GM19438 (cell line): Measurements from ENCODE around the gene B3GALNT1.

Experiments
- ATAC-seq: cut with Tn5 transposase; IDR thresholded peaks from one replicate; pipeline ENCODE4 v1.9.1; 2021; ENCODE audit warnings: low read depth; ENCODE audit not compliant: unreplicated experiment

Gene B3GALNT1, protein sequence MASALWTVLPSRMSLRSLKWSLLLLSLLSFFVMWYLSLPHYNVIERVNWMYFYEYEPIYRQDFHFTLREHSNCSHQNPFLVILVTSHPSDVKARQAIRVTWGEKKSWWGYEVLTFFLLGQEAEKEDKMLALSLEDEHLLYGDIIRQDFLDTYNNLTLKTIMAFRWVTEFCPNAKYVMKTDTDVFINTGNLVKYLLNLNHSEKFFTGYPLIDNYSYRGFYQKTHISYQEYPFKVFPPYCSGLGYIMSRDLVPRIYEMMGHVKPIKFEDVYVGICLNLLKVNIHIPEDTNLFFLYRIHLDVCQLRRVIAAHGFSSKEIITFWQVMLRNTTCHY

GRCh38 chr3:161104561-161105551, at the start of gene B3GALNT1:
TSS of gene B3GALNT1 (minus strand) at chr3:161105349. CDS start at chr3:161086754, 18,595 bp downstream.
- peak; percentile 86 for ATAC-seq

DNA sequence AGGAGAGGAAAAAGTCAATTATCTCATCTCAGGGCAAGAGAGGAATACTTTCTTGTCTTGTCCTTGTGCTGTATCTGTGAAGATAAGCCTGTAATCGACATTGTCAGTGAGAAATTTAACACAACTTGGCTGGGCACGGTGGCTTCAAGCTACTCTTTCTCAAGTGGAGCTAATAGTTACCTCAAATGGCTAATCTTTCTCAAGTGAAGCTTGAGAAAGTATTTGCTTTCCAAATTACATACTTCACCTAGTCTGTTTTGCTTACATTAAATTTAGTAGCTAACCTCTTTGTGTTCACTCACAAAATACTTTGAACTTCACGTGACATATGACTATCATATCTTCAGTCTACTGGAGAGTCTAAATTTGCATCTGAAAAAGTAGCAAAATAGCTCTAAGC, 48.3 kb upstream of the B3GALNT1 start:
- ATAC-seq = no peak

DNA sequence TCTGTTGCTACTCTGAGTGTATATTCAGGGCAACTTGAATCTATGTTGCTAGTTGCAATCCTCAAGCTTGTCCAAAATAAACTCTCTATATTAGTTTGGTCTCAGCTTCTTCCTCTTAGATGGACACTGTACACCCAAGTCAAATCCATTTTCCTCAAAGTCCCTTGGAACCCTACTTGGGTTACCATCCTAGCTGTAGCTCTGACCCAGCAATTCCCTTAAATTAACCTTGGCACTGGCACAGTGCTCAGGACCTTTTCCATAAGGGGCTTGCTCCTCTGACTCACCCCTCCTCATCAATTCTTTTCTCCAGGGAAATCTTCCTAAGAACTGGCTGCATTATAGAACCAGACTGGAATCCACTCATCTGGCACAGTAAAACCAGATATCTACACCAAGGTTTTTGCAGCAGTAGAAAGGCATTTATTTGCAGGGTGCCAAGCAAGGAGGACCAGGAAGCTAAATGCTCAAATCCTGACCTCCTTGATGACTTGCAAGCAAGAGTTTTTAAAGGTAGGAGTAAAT, 44.9 kb upstream of the B3GALNT1 start:
- ATAC-seq = no peak

GRCh38 chr3:161149529-161149928, 44.4 kb upstream of the B3GALNT1 start:
- ATAC-seq = no peak

DNA sequence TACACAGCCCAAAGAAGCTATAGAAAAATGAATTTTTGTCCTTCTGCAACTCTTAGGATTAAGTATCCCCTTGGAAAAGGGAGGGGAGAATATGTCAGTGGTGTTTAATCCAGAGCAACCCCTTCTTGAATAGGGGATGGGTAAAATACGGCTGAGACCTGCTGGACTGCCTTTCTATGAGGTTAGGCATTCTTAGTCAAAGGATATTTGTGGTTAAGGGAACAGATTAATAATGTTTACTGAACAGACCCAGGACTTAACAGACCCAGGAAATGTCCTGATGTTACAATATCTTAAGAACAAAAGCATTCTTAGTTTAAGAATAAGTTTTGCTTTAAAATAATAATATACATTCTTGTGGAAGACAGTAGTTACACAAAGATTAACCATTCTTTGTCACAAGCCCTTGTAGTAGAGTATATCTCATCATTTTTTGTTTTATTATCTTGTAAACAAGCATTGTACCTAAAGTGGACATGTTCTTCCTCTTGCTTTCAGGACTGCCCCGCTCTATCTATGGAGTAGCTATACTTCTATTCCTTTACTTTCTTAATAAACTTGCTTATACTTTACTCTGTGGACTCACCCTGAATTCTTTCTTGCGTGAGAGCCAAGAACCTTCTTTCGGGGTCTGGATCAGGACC, 43.8 kb upstream of the B3GALNT1 start:
- ATAC-seq = no peak

GRCh38 chr3:161142486-161142885, 37.3 kb upstream of the B3GALNT1 start:
- ATAC-seq = no peak

DNA sequence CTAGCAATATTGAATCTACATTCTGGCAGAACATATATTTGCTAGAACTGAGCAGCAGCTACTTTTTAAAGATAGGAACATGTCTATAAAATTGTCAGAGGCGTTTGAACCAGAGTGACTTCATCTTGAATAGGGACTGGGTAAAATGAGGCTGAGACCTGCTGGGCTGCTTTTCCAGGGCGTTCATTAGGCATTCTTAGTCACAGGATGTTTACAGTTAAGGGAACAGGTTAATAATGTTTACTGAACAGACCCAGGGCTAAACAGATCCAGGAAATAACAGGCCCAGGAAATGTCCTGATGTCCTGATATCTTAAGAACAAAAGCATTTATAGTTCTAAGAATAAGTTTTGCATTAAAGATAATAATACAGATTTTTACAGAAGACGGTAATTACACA, 34.5 kb upstream of the B3GALNT1 start:
- ATAC-seq = no peak

- ATAC-seq = no peak
These were observed 32.1 kb upstream of the B3GALNT1 start for GRCh38 chr3:161137260-161137659.

DNA sequence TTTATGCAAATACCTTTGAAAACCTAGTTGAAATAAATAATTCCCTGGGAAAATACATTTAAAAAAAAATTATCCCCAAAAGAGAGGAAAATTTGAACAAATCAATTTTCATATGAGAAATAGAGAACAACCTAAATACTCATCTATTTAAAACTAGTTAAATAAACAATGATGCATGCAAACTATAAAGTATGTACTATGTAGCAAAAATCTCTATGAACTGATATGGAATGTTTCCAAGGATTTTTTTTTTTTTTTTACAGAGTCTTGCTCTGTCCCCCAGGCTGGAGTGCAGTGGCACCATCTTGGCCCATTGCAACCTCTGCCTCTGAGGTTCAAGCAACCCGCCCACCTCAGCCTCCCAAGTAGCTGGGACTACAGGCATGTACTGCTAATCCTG, 27.2 kb upstream of the B3GALNT1 start:
- ATAC-seq = no peak

GRCh38 chr3:161126495-161126894, 21.3 kb upstream of the B3GALNT1 start:
- ATAC-seq = no peak

DNA sequence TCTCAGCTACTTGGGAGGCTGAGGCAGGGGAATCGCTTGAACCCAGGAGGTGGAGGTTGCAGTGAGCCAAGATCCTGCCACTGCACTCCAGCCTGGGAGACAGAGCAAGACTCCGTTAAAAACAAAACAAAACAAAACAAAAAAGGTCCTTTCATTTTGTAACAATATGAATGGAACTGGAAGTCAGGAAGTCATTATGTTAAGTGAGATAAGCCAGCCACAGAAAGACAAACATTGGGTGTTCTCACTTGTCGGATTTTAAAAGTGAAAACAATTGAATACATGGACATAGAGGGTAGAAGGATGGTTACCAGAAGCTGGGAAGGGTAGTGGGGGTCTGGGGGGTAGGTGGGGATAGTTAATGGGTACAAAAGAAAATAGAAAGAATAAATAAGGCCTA, 12.5 kb upstream of the B3GALNT1 start:
- no peak for ATAC-seq

DNA sequence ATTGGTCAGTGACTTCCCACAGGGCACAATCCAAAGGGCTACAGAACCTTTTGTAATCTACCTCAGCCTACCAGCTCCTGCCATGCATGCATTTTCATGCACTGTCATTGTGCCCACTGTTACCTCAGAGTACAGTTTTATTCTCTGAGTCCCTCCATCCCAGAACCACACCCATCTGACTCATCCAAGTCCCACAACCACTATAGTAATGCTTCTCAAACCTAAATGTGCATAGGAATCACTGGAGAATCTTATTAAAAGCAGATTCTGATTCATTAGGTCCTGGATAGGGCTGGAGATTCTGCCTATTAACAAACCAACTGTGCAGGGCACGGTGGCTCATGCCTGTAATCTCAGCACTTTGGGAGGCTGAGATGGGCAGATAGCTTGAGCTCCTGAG, 3.7 kb upstream of the B3GALNT1 start:
- no peak for ATAC-seq

DNA sequence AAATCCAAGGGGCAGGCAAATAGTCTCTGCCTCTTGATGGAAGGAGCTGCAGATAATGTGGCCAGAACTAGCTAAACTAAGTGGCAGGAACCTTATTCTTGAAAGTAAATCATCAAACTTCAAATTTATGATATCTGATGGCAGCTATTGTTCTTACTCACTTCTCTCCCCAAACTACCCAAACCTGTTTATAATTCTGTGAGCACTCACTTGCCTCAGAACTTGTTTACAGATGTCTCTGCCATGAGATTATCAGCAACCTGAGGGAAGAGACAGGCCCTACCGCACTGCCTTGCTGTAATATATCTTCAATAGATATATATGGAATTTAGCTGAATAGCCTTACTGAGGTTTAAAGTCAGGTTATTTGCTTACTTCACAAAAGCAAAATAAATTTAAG, 2.2 kb upstream of the B3GALNT1 start:
- no peak for ATAC-seq

DNA sequence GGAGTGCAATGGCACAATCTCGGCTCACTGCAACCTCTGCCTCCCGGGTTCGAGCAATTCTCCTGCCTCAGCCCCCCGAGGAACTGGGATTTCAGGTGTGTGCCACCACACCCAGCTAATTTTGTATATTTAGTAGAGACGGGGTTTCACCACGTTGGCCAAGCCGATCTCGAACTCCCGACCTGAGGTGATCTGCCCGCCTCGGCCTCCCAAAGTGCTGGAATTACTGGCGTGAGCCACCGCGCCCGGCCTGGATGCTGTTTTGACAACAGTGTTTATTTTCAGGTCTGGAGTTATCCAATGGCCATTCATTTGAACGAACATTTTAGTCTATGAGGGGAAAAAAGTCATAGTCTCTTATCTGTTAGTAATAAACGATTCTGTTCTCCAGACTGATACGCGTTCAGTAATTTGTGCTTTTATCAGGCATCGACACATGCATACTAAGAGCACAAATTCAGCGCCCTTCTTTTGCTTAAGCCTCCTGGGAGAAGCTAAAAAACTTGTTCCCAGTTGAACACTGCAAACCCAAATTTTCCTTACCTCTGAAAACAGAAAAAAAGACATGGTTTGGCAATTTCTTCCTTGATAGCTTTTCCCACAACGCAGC, 1.3 kb downstream of the B3GALNT1 start:
- no peak for ATAC-seq

DNA sequence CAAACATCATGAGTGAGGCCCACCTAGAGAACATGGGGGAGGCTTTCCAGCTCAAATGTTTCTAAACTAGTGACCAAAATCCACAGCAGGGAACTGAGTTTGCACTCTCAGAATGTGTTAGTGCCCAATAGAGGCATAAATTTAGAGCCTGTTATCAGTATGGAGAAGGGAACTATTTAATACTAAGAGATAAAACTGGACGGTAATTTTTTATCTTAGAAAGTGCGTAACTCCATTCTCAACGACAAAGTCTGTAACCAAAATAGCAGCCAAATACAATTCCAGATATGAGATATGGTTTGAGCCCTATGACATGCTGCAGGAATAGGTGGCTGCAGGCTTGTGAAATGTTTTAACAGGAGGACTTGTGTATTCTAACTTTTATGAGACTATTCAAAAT, 3.5 kb downstream of the B3GALNT1 start:
- ATAC-seq = no peak

DNA sequence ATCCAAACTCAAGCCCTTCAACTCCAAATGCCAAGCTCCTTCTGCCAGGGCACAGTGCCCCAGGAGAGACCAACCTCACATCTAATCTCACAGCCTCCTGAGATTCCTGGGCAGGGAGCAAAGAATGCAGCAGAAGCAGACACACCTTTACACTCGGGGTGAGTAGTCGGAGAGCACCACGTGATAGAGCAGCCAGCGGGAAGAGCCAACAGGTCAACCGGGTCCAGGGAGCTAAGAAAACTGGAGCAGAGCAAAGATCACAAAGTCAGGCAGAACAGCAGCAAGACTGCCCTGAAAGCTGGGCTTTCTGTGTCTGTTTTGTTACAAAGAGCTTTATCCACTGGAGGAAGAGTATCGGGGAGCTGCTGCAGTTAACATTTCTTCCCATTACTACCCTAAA, 4.2 kb downstream of the B3GALNT1 start:
- ATAC-seq = no peak

- no peak for ATAC-seq
These were observed 8.3 kb downstream of the B3GALNT1 start for GRCh38 chr3:161096771-161097367.

DNA sequence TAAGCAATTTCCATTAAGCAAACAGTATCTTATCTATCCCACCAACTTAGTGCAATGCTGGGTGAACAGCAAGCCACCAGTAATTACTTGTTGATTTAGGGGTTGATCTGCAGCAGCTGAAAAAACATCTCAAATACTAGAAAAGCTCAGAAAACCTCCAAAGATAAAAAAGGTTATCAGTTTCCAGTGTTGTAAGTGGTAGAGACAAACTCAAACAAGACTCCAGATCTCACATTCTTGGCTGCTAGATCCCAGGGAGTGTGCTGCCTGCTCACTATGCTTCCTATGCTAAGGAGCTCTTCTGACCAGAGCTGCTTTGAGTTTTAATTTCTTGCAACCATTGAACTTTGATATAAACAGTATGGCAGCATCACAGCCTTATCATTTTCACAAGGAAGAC, 11.3 kb downstream of the B3GALNT1 start:
- ATAC-seq = no peak

- ATAC-seq = no peak
These were observed 20.9 kb downstream of the B3GALNT1 start for GRCh38 chr3:161084277-161084676.

DNA sequence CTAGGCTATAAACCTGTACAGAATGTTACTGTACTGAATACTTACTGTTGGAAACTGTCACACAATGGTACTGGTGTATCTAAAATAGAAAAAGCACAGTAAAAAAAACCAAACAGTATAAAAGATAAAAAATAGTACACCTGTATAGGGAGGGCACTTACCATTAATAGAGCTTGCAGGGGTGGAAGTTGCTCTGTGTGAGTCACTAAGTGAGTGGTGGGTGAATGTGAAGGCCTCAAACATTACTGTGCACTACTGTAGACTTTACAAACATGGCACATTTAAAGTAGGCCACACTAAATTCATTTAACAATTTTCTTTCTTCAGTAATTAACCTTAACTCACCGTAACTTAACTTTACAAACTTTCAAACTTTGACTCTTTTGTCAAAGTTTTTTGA, 22.0 kb downstream of the B3GALNT1 start:
- no peak for ATAC-seq
